ENCODE data around the gene FRMD7. TPM values are rescaled to one million over a fixed set of nuclear protein-coding genes. Genes with fewer than 3 reads are reported as not detected.
"Not testable (repeated sequence)": the region's sequence is repeated elsewhere in the genome, so short reads cannot be mapped to it uniquely, and the experiment has no call there.

Gene FRMD7
- total RNA-seq, 1 donor from 2014 or later = not detected

DNA sequence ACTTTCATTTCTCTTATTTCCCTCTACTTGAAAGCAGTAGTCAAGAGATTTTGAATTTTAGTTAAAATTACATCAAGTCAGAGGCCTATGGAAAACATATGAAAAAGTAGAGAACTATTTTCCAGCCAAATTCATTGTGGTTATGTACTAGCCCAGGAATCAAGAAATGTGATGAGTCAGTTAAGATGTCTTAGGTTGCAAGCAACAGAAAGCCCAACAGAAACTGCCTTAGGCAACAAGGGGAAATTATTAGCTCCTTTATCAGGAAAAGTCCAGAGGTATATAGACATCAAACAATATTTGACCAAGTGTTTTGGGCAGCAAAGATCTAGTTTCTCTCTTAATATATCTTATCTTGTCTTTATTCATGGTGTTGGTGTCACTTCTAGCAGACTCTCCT lies 37.8 kb upstream of the FRMD7 start:
- POLR2A ChIA-PET = no interaction called here
- DNase-seq (no peak), ATAC-seq (ENCODE audit: low read depth) (no peak)
- Mint-ChIP-seq H3K9me3 (no peaks in the 10 kb centered on the region), H3K4me1 (no peaks in the 10 kb centered on the region), H3K27ac (no peak overlapping the region), H3K4me3 (no peak overlapping the region), H3K27me3 (peaks cover 1% of the 10 kb centered on the region), H3K36me3 (ENCODE audit: low read depth) (no peaks in the 10 kb centered on the region)
- CTCF ChIA-PET = no interaction called here
- intact Hi-C loops (cut with micrococcal nuclease) = no loop called here
- TF ChIP-seq, protein P1, sequence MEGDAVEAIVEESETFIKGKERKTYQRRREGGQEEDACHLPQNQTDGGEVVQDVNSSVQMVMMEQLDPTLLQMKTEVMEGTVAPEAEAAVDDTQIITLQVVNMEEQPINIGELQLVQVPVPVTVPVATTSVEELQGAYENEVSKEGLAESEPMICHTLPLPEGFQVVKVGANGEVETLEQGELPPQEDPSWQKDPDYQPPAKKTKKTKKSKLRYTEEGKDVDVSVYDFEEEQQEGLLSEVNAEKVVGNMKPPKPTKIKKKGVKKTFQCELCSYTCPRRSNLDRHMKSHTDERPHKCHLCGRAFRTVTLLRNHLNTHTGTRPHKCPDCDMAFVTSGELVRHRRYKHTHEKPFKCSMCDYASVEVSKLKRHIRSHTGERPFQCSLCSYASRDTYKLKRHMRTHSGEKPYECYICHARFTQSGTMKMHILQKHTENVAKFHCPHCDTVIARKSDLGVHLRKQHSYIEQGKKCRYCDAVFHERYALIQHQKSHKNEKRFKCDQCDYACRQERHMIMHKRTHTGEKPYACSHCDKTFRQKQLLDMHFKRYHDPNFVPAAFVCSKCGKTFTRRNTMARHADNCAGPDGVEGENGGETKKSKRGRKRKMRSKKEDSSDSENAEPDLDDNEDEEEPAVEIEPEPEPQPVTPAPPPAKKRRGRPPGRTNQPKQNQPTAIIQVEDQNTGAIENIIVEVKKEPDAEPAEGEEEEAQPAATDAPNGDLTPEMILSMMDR (IDR thresholded peaks at IDR 0.05) = no peak

- intact Hi-C loops (cut with micrococcal nuclease) = no loop called here
- Mint-ChIP-seq H3K36me3 (ENCODE audit: low read depth) (no peaks in the 10 kb centered on the region), H3K27me3 (peaks cover 1% of the 10 kb centered on the region), H3K4me3 (no peak overlapping the region), H3K9me3 (no peaks in the 10 kb centered on the region), H3K4me1 (no peaks in the 10 kb centered on the region), H3K27ac (no peak overlapping the region)
- ChIA-PET POLR2A (no interaction called here), CTCF (no interaction called here)
- DNase-seq (no peak), ATAC-seq (ENCODE audit: low read depth) (no peak)
- TF ChIP-seq, protein P1 (IDR thresholded peaks at IDR 0.05) = no peak
Measured at GRCh38 chrX:132165005-132165404, 37.2 kb upstream of the FRMD7 start.

- H3K27me3 Mint-ChIP-seq; H3K9me3 Mint-ChIP-seq; H3K27ac Mint-ChIP-seq; H3K4me3 Mint-ChIP-seq; DNase-seq; H3K4me1 Mint-ChIP-seq; H3K36me3 Mint-ChIP-seq (ENCODE audit: low read depth); ATAC-seq (ENCODE audit: low read depth); CTCF ChIA-PET; POLR2A ChIA-PET; intact Hi-C loops (cut with micrococcal nuclease): not testable (repeated sequence)
Measured at GRCh38 chrX:132163094-132163493, 35.3 kb upstream of the FRMD7 start.

- ATAC-seq (ENCODE audit: low read depth) (no peak), DNase-seq (no peak)
- Mint-ChIP-seq H3K9me3 (no peaks in the 10 kb centered on the region), H3K4me3 (no peak overlapping the region), H3K36me3 (ENCODE audit: low read depth) (no peaks in the 10 kb centered on the region), H3K27ac (no peak overlapping the region), H3K4me1 (no peaks in the 10 kb centered on the region), H3K27me3 (peaks cover 2% of the 10 kb centered on the region)
- CTCF ChIA-PET = no interaction called here
- POLR2A ChIA-PET = no interaction called here
- intact Hi-C loops (cut with micrococcal nuclease) = no loop called here
- TF ChIP-seq, protein P1 (IDR thresholded peaks at IDR 0.05) = no peak
Measured at GRCh38 chrX:132153166-132153565, 25.3 kb upstream of the FRMD7 start.

DNA sequence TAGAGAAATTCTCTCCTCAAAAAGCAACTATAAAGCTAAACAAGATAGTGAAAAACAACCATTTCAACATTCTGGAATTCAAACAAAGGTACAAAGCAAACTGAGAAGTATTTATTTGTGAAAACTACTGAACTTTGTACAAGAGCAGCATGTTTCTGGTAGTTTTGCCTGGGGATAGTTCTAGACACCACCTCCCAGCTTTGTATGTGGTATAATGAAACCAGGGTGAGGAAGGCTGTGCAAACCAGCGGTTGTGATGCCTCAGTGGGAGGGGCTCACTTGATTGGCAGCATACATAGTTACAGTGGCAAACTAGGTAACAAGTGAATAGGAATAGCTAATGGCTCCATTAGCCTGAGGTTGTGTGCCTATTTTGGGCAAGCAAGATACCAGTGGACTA lies 18.6 kb upstream of the FRMD7 start:
- ChIA-PET POLR2A (no interaction called here), CTCF (no interaction called here)
- H3K9me3 Mint-ChIP-seq = no peaks in the 10 kb centered on the region
- intact Hi-C loops (cut with micrococcal nuclease) = no loop called here
- peaks cover 4% of the 10 kb centered on the region for H3K27me3 Mint-ChIP-seq
- no peak overlapping the region for H3K27ac Mint-ChIP-seq
- no peak overlapping the region for H3K4me3 Mint-ChIP-seq
- no peaks in the 10 kb centered on the region for H3K4me1 Mint-ChIP-seq
- ATAC-seq (ENCODE audit: low read depth) (no peak), DNase-seq (no peak)
- TF ChIP-seq, protein P1 (IDR thresholded peaks at IDR 0.05) = no peak
- H3K36me3 Mint-ChIP-seq (ENCODE audit: low read depth) = no peaks in the 10 kb centered on the region

DNA sequence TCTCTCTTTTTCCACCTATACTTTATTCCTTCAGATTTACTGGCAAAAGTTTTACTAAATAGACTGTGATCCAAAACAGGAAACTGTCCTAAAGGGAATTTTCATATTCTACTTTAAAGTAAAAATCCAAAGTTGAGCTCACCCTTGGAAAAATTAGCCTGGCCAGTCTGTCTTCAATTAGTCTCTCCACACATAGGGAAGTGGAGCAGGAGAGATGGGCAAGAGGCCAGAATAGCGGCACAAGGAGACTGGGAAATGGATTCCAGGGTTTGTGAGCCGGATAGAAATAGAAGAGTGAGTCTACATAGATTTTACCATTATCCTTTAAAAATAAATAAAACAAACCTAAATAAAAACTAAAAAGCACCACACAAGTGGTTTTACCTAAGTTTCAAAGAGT lies 16.2 kb upstream of the FRMD7 start:
- no peaks in the 10 kb centered on the region for H3K36me3 Mint-ChIP-seq (ENCODE audit: low read depth)
- no peaks in the 10 kb centered on the region for H3K9me3 Mint-ChIP-seq
- no peak overlapping the region for H3K4me3 Mint-ChIP-seq
- DNase-seq (no peak), ATAC-seq (ENCODE audit: low read depth) (no peak)
- peaks cover 1% of the 10 kb centered on the region for H3K27me3 Mint-ChIP-seq
- CTCF ChIA-PET = no interaction called here
- no peaks in the 10 kb centered on the region for H3K4me1 Mint-ChIP-seq
- TF ChIP-seq, protein P1 (IDR thresholded peaks at IDR 0.05) = no peak
- intact Hi-C loops (cut with micrococcal nuclease) = no loop called here
- H3K27ac Mint-ChIP-seq = no peak overlapping the region
- POLR2A ChIA-PET = no interaction called here

Measured in activated B cell treated with CpG ODN at 0.5 μM for 24 hours (primary cell).